DND-41 (cell line): Measurements from ENCODE around the gene MGAT2.

ENCODE experiments used
- EZH2 ChIP-seq: IDR thresholded peaks from 3 replicates; pipeline ENCODE4 v1.6.1; 2012; ENCODE audit warnings: borderline replicate concordance, low read depth, mild to moderate bottlenecking, moderate library complexity, low read length, inconsistent platforms; ENCODE audit not compliant: severe bottlenecking
- TF ChIP-seq, protein P1 (sequence below): IDR thresholded peaks from 2 replicates; pipeline ENCODE4 v1.5.1; 2012; ENCODE audit warnings: borderline replicate concordance, low read length, moderate library complexity, mild to moderate bottlenecking; ENCODE audit not compliant: poor library complexity, severe bottlenecking; ENCODE audit errors: extremely low read depth

DNA sequence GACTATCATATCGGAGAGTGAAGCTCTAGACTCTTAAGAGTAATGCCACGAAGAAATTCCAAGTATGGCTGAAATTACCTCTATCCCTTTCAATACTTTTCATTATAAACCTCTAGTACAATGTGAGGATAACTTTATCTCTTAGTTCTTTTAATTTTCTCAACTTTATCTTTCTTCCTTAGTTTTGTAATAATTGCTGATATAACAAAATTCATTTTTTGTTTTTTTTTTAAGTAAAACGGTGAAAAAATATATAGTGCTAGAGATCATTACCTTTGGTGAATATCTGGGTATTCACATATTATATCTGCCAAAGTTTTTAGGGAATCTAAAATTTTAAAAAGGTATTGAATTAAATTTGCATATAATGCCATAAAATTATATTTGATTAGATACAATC, 33.9 kb downstream of the MGAT2 start:
- TF ChIP-seq, protein P1, sequence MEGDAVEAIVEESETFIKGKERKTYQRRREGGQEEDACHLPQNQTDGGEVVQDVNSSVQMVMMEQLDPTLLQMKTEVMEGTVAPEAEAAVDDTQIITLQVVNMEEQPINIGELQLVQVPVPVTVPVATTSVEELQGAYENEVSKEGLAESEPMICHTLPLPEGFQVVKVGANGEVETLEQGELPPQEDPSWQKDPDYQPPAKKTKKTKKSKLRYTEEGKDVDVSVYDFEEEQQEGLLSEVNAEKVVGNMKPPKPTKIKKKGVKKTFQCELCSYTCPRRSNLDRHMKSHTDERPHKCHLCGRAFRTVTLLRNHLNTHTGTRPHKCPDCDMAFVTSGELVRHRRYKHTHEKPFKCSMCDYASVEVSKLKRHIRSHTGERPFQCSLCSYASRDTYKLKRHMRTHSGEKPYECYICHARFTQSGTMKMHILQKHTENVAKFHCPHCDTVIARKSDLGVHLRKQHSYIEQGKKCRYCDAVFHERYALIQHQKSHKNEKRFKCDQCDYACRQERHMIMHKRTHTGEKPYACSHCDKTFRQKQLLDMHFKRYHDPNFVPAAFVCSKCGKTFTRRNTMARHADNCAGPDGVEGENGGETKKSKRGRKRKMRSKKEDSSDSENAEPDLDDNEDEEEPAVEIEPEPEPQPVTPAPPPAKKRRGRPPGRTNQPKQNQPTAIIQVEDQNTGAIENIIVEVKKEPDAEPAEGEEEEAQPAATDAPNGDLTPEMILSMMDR: no peak
- no peak for TF ChIP-seq EZH2
